Endometrial microvascular endothelial cells (primary cell): ENCODE measurements around the gene LRP11. TPM values are rescaled to one million over a fixed set of nuclear protein-coding genes. Genes with fewer than 3 reads are reported as not detected.

Experiments
- in situ Hi-C: cut with HindIII; loops from 2 replicates; pipeline ENCODE4 v1.10.0; 2017; ENCODE audit warnings: low sequenced_read_pairs, low pct_unique_long_range_greater_than_20kb; ENCODE audit errors: inconsistent ontology term
- total RNA-seq: library from RNA; depleted of rRNA; stranded (reverse); fragments of >200 nt; gene quantifications from one replicate; pipeline ENCODE4 v1.2.3, GENCODE V29; 2015; ENCODE audit errors: inconsistent ontology term

LRP11 gene
- total RNA-seq, 1 donor from 2014 or later: 16.8 TPM

DNA sequence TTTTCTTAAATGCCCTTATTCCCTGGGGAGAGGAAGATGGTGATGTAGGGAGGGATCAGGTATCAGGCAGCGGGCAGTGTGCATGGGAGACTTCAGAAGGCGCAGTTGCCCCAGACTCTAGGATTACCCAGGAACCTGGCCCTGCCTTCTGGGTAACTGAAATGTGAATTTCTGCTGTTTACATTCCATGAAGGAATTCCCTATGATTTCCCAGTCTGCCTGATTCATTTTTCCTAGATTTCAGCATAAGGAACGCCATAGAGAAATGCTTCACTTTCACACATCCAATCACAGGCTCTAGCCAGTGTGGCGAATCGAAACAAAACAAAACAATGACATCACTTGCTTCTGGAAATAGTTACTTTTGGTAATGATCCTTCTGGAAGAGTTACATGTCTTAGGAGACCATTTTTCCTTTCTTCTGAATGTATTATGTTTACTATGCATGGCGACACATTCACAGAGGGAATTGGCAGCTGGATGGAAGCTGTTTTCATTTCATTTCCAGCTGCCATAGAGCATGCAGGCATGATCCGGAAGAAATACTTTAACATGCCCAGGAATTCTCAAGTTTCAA lies 33.3 kb downstream of the LRP11 start:
- in situ Hi-C loops: no loop called here

DNA sequence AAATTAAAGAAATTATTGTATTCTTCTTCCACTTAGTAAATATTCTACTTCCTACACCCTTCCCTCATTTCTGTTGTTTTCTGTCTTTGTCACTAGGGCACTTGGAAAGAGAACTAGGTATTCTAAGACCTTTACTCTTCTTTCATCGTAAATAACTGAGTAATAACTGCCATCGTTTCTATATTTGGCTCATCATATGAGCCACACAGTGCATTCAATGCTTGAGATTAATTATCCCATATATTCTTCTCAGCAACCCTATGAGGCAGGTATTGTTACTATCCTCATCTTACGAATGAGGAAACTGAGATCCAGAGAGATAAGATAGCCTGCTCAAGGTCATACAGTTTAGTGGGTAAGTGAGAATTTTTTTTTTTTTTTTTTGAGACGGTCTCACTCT lies 38.9 kb downstream of the LRP11 start:
- in situ Hi-C loops: no loop called here

DNA sequence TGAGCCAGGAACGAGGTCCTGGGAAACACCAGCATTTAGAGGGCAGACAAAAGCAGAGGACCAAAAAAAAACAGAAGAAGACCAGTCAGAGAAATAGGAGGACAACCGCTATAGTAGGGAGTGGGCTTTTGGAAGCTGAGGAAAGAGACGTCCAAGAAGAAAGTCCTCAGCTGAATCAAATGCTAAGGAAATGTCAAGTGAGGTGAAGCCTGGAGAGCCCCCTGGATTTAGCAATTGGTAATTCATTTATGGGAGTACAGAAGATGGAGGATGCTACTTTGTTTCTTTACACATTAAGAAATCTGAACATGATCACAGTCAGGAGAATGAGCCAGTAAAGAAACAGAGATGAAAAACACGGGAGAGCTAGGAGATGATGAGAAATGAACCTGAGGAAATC lies 41.1 kb downstream of the LRP11 start:
- in situ Hi-C loops: no loop called here

DNA sequence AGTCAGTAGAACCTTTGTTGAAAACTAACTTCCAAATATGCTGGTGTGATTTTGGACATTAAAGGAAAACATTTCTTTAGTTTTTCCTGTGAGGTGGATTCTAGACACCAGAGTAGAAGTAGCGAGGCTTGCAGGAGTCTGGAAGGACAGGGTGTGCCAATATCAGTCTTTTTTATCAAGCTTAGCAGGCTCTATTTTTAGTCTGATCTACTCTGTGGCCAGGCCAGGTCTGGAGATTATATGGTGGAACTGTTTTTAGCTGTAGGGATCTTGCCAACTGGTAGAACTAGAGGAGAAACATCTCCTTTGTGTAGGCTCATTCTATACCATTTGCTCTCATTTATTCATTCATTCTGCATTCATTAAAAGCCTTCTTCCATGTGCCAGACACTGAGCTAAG lies 42.7 kb downstream of the LRP11 start:
- in situ Hi-C loops: no loop called here

DNA sequence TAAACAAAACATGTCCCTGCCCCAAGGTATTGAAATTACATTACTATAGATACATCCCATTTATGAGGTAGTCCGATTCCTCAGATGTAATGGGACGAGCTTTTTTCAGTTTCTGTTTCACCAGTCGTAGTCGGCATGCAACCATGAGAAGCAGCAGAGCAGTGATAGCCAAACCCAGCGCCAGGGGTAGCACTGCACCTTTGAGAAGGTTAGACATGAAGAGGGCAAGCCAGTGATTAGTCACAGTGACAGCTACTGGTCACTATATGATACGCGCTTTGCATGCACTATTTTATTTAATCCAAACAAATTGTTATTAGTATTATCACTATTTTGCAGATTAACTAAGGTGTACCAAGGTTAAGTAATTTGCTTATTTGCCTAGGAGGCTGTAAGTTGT lies 43.7 kb downstream of the LRP11 start:
- in situ Hi-C loops: no loop called here

DNA sequence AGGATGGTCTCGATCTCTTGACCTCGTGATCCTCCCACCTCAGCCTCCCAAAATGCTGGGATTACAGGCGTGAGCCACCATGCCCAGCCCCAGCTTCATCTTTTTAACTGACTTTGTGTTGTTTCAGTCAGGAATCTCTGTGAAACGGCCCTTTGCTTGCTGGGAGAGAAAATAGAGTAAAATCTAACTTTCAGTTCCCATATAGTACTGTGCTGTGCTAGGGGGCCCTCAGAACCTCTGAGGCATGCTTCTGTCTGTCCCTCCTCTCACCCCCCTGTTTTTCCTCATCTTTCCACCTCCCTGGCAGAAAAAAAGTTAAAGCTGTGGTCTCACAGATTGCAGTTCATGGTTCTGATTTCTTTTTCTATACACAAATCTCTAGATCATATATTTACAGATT lies 48.4 kb downstream of the LRP11 start:
- in situ Hi-C loops: no loop called here

DNA sequence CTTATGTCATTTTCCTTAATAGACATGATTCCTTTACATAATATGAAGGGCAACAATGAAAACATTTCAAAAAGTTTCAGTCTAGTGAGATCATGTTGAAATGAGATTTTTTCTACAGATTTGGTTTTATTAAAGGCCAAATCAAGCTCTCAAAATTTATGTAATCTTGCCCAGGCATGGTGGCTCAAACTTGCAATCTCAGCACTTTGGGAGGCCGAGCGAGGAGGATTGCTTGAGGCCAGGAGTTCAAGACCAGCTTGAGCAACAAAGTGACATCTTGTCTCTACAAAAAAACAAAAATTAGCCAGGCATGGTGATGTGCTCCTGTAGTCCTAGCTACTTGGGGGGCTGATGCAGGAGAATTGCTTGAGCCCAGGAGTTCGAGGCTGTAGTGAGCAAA lies 50.8 kb downstream of the LRP11 start:
- in situ Hi-C loops: no loop called here

DNA sequence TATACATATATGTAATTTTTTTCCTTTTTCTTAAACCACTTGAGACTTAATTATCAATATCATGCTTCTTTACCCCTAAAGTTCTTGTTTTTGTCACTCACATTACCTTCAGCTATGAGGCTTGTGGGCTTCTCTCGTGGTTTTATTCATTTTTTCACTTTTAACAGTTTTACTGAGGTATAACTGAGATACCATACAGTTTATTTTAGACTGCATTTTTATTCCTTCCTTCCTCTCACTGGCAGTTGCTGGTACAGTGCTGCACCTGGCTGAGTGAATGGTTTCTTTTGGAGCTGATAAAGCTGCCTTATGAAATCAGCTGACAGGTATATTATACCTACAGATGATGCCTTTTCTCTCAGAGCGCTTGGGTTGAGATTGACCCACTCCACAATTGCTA lies 54.4 kb downstream of the LRP11 start:
- in situ Hi-C loops: no loop called here

DNA sequence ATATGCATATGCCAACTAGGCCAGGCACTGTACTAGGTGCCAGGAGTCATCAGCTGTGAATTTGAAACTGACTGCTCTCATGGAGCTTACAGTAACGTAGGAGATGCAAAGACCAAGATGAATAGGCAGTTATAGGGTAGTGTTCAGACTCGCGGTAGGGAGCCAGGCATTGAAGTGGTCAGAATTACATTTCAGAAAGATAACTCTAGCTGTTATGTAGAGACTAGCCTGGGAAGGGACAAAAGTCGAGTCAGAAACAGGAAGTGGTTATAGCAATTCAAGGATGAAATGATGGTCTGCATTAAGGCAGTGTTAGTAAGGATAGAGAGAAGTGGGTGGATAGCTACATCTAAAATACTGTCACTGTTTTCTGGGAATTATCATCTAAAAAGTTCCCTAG lies 58.0 kb downstream of the LRP11 start:
- in situ Hi-C loops: no loop called here

DNA sequence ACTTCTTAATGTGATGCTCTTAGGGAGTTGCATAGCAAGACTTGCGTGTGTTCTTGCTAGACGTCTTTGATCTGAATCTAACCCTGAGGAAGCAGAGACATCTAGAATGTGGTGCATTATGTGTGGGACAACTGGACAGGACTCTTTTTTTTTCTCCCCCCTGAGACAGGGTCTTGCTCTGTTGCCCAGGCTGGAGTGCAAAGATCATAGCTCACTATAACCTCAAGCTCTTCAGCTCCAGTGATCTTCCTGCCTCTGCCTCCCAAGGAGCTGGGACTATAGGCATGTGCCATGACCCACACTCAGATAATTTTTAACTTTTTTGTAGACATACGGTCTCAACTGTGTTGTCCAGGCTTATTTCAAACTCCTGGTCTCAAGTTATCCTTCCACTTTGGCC lies 80.6 kb downstream of the LRP11 start:
- in situ Hi-C loops: no loop called here

DNA sequence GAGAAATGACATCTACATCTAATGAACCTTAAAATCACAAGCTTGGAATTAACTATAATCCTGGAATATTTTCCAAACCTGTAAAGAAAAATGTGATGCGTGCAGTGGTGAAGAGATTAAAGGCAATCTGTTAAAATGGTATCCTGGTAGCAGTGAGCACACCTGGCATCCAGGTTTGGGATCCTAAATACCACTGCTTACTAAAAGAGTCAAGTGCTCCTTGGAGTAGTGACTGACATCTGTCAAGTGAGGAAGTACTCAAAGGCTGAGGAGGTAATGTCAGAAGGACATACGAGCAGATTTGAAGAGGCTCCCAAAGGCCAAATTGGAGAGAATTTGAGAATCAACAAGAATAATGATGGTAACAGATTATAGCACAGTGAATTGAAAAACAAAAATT lies 81.8 kb downstream of the LRP11 start:
- in situ Hi-C loops: no loop called here

DNA sequence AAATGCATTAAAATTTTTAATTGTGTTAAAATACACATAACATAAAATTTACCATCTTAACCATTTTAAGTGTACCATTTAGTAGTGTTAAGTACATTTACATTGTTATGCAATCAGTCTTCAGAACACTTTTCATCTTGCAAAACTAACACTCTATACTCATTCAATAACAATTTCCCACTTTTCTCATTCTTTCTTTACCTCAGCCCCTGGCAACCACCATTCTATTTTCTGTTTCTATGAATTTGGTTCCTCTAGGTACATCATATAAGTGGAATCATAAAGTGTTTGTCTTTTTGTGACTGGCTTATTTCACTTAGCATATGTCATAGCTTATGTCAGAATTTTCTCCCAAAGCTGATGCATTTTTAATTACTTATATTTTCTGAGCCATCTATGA lies 82.4 kb downstream of the LRP11 start:
- in situ Hi-C loops: no loop called here

DNA sequence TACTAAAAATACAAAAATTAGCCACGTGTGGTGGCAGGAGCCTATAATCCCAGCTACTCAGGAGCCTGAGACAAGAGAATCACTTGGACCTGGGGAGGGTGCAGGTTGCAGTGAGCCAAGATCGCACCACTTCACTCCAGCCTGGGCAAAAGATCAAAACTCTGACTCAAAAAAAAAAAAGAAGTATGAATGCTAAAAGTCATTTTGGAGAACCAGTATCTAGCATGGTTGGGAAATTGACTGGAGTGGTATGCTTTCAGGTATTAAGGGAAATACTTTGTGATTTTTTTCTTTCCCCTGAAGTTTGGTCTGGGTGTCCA lies 84.6 kb downstream of the LRP11 start:
- in situ Hi-C loops: no loop called here

DNA sequence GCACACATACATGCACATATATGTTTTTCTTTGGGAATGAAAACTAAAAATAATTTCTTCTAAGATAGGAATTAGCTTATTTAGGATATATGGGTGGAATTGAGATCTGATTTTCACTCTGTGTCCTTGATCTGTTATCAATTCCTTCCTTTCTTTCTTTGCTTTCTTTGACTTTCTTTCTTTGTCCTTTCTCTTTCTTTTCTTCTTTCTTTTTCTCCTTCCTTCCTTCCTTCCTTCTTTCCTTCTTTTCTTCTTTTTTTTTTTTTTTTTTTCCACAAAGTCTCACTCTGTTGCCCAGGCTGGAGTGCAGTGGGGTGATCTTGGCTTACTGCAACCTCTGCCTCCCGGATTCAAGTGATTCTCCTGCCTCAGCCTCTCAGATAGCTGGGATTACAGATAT lies 86.5 kb downstream of the LRP11 start:
- in situ Hi-C loops: no loop called here

DNA sequence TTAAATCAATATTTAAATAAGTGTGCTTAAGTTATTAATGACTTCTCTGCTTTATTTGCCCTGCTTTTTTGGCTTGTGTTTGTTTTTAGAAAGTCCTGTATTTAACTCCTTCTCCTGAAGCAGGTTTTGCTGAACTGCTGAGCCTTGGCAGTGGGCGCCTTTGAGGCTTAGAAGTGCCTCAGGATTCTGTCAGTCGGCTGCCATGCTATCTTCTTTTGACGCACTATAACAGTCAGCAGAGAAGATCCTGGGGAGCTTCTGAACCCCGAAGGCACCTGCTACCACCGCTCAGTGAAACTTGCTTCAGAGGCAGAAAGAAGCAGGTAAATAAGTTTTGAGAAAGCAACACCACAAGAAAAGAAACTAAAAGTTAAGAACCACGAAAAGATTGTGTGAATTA lies 92.2 kb downstream of the LRP11 start:
- in situ Hi-C loops: no loop called here

DNA sequence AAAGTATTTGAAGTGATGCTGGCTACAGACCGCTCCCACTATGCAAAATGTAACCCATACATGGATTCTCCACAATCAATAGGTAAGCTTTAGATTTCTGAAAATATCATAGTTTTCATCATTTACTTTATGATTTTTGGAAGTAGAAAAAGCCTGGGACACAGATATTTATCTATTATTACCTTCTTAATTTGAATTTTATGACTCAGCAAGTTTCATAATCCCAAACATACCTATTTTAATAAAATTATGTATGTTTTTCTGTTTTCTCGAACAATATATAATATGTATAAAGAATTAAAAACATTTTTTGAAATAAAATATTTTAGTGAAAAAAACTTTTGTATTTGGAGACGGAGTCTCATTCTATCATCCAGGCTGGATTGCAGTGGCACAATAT lies 93.0 kb downstream of the LRP11 start:
- in situ Hi-C loops: no loop called here

DNA sequence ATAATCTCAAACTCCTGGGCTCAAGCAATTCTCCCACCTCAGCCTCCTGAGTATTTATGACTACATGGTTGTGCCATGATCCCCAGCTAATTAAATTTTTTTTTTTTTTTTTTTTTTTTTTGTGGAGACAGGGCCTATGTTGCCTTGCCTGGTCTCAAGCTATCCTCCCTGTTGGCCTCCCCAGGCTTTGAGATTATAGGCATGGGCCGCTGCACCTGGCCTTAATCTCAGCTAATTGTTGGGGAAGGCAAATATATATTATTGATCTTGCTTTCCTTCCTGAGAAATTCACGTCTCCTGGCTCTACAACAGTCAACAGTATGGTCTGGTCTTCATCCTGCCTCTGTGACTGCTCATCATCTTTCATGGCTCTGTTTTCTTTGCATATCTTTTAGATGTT lies 94.5 kb downstream of the LRP11 start:
- in situ Hi-C loops: no loop called here

Other genes with a start within 250 kb of the LRP11 start
- 30.1 TPM for gene KATNA1, start 215.6 kb downstream of the LRP11 start, total RNA-seq
- gene LATS1, start 146.3 kb downstream of the LRP11 start, total RNA-seq: 21.4 TPM
- 52.0 TPM for gene NUP43, start 117.8 kb downstream of the LRP11 start, total RNA-seq
- 127 TPM for gene PCMT1, start 114.6 kb downstream of the LRP11 start, total RNA-seq
- 0.74 TPM for gene RAET1E, start 33.8 kb upstream of the LRP11 start, total RNA-seq
- gene RAET1G, start 58.8 kb upstream of the LRP11 start, total RNA-seq: 0.37 TPM
- 27.2 TPM for gene ULBP2, start 77.7 kb upstream of the LRP11 start, total RNA-seq
- 2.0 TPM for gene ULBP1, start 99.6 kb upstream of the LRP11 start, total RNA-seq
- not detected for gene RAET1L, start 161.2 kb upstream of the LRP11 start, total RNA-seq
- 13.1 TPM for gene ULBP3, start 204.8 kb upstream of the LRP11 start, total RNA-seq